SJSA1 (cell line): Measurements from ENCODE around the gene MIER1. TPM values are rescaled to one million over a fixed set of nuclear protein-coding genes. Genes with fewer than 3 reads are reported as not detected.

Source experiments
- DNase-seq, 2 experiments: peaks; one replicate each; pipeline ENCODE4 v3.0.0-alpha.2; 2015 to 2020; ENCODE audit warnings: low spot score in 2 of 2, low read depth in 1 of 2
- H3K27ac ChIP-seq: fragments of 250-450 bp; sonication (Bioruptor Pico); 2 replicates; pipeline ENCODE4 v1.5.1; 2020; ENCODE audit warnings: mild to moderate bottlenecking, moderate library complexity
- H3K27me3 ChIP-seq: fragments of 250-450 bp; sonication (Bioruptor Pico); replicated peaks from 2 replicates; pipeline ENCODE4 v1.5.1; 2020; ENCODE audit warnings: mild to moderate bottlenecking, moderate library complexity
- H3K36me3 ChIP-seq: fragments of 250-450 bp; sonication (Bioruptor Pico); 2 replicates; pipeline ENCODE4 v1.5.1; 2020; ENCODE audit warnings: mild to moderate bottlenecking
- H3K4me1 ChIP-seq: fragments of 250-450 bp; sonication (Bioruptor Pico); replicated peaks from 2 replicates; pipeline ENCODE4 v1.6.1; 2021; ENCODE audit warnings: mild to moderate bottlenecking
- H3K4me3 ChIP-seq: fragments of 250-450 bp; sonication (Bioruptor Pico); 2 replicates; pipeline ENCODE4 v1.5.1; 2020; ENCODE audit warnings: mild to moderate bottlenecking
- H3K9me3 ChIP-seq: fragments of 250-450 bp; sonication (Bioruptor Pico); replicated peaks from 2 replicates; pipeline ENCODE4 v1.5.1; 2020; ENCODE audit warnings: mild to moderate bottlenecking
- total RNA-seq: library from RNA; depleted of rRNA; stranded (reverse); fragments of >200 nt; shearing (Covaris generic); gene quantifications from 2 replicates; pipeline ENCODE4 v1.2.3, GENCODE V29; 2014

Gene MIER1
- total RNA-seq, 1 experiment from 2014 or later = 42.2 TPM

DNA sequence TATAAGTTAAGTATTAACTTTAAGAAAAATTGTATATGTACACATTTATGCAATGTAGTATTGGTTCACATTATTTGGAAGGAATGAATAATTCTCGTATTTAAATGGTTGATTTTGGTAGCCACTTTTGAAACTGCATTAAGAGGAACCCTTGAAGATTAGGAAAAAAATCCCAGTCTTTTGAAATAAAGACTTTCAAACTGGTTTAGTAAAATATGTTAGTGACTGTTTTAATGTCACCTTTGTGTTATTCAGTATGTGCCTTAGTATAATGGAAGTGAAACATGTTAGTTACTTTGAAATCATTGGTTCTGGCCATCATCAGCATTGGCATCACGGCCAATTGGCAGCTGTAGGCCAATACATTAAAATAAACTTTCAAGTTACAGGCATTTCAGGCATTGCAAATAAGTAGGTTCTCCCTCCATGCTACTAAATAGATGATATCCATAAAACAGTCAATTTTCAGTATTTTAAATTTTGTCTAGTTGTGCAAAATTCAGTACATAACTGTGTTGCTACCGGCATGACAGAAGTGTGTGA is 4.4 kb downstream of the MIER1 start:
- H3K27me3 ChIP-seq = no peaks in the 10 kb centered on the region
- no peaks in the 10 kb centered on the region for H3K9me3 ChIP-seq
- H3K4me1 ChIP-seq = peaks cover 23% of the 10 kb centered on the region
- peak overlapping the region; percentile 13; the same call in 1 of the 2 replicates for H3K27ac ChIP-seq
- no peak for DNase-seq
- H3K4me3 ChIP-seq = peak overlapping the region; percentile 82
- peaks cover 22% of the 10 kb centered on the region for H3K36me3 ChIP-seq

DNA sequence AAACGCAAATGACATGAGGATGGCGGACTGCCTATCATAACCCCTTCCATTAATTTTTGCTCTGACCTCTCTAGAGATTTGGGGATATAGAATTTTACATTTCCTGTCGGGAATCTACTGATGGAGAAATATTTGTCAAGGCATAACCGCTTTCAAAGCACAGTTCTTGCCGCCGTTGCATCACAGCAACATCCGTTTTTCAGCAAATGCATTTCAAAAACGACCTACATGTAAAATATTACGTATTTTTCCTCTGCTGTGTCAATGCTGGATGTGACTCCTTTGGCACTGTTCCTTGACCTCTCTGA is 4.9 kb downstream of the MIER1 start:
- H3K36me3 ChIP-seq = peaks cover 22% of the 10 kb centered on the region
- H3K4me1 ChIP-seq = peaks cover 25% of the 10 kb centered on the region
- DNase-seq = no peak
- peak overlapping the region; percentile 13; the same call in 1 of the 2 replicates for H3K27ac ChIP-seq
- peak overlapping the region; percentile 82 for H3K4me3 ChIP-seq
- no peaks in the 10 kb centered on the region for H3K27me3 ChIP-seq
- no peaks in the 10 kb centered on the region for H3K9me3 ChIP-seq

DNA sequence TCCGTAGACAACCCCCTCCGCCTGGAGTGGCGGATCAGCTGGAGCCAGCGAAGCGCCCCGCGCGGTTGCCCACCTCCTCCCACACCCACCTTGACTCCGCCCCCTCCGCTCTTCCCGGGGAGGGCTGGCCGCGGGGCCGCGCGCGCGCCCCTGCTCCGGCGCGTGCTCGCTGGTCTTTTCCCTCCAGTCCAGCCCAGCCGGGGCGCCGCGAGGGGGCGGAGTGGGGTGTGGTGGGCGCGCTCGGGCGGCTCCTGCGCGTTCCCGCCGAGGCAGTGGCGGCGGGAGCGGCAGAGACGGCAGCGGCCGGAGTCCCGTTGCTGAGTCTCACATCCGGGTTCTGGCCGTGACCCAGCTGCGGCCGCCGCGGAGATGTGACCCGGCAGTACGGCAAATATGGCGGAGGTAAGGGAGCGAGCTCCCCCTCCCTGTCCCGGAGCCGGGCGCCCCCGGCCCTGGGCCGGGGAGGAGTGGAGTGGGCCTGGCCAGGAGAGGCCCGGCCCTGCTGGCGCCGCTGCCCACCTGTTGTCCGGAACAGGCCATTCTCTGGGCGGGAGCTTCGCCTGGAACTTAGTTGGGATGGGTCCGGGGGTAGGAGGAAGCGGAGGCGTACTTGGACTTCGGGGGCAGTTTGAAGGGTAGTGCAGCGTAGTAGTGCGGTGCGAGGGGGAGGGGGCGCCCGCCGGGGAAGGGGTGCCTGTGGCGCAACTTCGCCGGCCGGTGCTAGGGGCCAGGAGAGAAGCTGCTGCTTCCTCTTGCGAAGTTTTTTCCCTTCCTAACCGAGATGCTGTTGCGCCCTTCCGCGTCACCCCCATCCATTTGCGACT is 5.4 kb downstream of the MIER1 start:
- Histone ChIP-seq H3K4me1 (peaks cover 29% of the 10 kb centered on the region), H3K4me3 (peak overlapping the region; percentile 82), H3K36me3 (peaks cover 22% of the 10 kb centered on the region), H3K27me3 (no peaks in the 10 kb centered on the region), H3K9me3 (no peaks in the 10 kb centered on the region), H3K27ac (peak overlapping the region; percentile 85)
- peak; percentile 96 to 98 for DNase-seq

DNA sequence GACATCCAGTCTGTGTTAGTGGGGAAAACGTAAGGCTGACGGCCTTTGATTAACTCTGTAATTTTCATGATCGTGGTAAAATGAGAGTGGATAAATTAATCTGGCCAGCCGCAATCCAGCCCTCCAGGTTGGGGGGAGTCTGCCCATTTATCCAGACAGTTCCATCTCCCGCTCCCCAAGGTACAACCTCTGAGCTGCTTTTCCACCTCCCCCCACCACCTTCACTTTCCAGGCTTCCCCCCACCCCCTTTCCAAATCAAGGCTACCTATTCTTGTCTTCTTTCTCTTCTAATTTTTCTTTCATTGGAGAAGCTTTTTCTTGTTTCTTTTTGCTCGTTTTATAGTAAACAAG is 6.0 kb downstream of the MIER1 start:
- DNase-seq = no peak
- no peaks in the 10 kb centered on the region for H3K27me3 ChIP-seq
- peak overlapping the region; percentile 82 for H3K4me3 ChIP-seq
- H3K9me3 ChIP-seq = no peaks in the 10 kb centered on the region
- peaks cover 22% of the 10 kb centered on the region for H3K36me3 ChIP-seq
- peaks cover 33% of the 10 kb centered on the region for H3K4me1 ChIP-seq
- H3K27ac ChIP-seq = peak overlapping the region; percentile 85

DNA sequence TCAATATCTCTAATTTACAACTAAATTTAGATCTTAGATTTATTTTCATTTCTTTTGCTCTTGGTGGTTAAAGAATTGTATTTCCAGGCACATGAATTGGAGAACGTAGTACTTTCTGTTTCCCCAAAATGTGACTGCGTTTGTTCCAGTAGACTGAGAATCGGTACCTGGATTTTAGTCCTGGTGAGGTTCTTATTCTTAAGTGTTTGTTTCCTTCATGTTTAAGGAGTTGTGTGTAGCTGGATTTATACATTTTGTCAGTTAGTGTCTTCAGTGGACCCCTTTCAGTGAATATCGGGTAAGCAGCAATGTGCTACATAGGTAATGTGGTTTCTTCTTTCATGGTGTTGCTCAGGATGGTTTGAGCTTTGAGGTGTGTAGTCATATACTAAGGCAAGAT is 6.8 kb downstream of the MIER1 start:
- Histone ChIP-seq H3K36me3 (peaks cover 22% of the 10 kb centered on the region), H3K27ac (peak overlapping the region; percentile 85), H3K4me3 (peak overlapping the region; percentile 82), H3K4me1 (peaks cover 26% of the 10 kb centered on the region), H3K9me3 (no peaks in the 10 kb centered on the region), H3K27me3 (no peaks in the 10 kb centered on the region)
- DNase-seq = peak in 1 of 2 experiments; percentile 50

DNA sequence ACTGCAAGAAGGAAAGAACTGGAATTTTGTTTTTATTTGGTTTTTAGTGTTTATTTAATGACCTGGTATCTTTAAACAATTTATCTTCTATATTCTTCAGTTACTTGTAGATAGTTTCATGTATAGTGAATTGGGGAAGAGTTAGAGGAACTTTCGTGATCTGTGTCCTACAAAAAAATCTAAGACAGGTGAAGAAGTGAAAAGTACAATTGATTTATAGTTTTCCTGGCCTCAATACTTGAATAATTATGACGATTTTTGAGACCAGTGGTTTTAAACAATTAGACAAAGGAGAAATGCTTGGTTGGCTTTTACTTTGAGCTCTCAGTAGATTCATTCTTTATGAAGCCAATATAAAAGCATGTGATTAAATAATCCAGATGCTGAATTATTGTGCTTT is 7.5 kb downstream of the MIER1 start:
- H3K27me3 ChIP-seq = no peaks in the 10 kb centered on the region
- H3K9me3 ChIP-seq = no peaks in the 10 kb centered on the region
- H3K36me3 ChIP-seq = peaks cover 20% of the 10 kb centered on the region
- peak in 1 of 2 experiments; percentile 44 for DNase-seq
- peaks cover 26% of the 10 kb centered on the region for H3K4me1 ChIP-seq
- H3K4me3 ChIP-seq = peak overlapping the region; percentile 82
- peak overlapping the region; percentile 85; the same call in 1 of the 2 replicates for H3K27ac ChIP-seq

DNA sequence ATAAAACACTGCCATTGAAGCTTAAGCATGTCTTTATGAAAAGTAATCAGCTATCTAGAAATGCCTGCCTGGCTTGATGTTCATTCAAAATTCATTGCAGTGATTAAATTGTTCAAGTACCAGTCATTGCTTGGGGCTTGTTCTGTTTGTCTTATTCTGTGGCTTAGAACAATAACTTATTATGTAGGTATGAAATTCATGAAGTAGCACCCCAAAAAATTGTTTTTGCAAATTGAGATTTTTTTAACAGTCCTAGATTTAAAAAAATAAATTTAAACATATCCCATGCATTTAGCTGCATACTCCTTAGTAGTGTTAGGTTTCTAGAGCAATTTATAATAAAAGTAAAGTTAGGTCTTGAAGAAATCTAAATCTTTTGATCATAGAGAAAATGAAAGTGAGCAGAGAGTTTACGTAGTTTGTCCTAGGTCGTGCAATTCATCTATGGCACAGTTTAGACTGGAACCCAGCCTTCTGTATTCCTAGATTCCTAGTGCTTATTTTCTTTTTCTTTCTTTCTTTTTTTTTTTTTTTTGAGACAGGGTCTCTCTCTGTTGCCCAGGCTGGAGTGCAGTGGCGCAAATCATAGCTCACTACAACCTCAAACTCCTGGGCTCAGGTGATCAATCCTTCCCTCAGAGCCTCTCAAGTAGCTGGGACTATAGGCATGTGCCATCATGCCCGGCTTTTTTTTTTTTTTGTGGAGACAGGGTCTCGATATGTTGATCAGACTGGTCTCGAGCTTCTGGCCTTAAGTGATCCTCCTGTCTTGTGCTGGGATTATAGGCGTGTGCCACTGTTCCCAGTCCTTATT is 9.3 kb downstream of the MIER1 start:
- H3K4me1 ChIP-seq = peaks cover 41% of the 10 kb centered on the region
- H3K9me3 ChIP-seq = no peaks in the 10 kb centered on the region
- peak in 1 of 2 experiments; percentile 66 for DNase-seq
- H3K27ac ChIP-seq = peak overlapping the region; percentile 85
- H3K27me3 ChIP-seq = no peaks in the 10 kb centered on the region
- peak overlapping the region; percentile 33 for H3K4me3 ChIP-seq
- peaks cover 21% of the 10 kb centered on the region for H3K36me3 ChIP-seq

DNA sequence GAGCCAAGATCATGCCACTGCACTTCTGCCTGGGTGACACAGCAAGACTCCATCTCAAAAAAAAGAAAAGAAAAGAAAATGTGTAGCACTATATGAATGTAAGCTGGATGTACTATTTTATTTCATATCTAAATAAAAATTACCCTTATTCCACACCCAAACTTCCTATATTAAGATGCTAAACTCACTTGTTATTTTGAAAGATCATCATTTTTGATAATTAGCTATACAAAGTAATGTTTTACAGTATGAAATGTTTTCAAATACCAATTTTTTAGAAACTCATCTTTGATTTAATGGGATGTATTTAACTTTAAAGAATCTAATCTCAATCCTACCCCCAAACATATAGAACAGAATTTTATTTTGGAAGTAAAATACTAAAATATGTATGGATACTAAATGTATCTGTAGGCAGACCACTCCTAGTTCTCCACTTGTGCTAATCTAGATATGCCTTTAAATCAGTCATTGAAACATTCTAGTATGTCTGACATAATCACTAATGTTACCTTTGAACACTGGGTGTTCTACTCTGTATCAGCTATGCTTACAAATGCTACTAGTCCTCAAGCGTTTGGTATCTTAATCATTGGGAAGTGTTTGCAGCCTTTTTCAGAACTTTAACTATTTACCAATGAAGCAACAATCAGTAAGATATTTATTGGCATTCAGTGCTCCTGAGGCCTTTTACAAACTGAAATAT is 12.9 kb downstream of the MIER1 start:
- no peaks in the 10 kb centered on the region for H3K27me3 ChIP-seq
- no peaks in the 10 kb centered on the region for H3K9me3 ChIP-seq
- peaks cover 37% of the 10 kb centered on the region for H3K4me1 ChIP-seq
- H3K27ac ChIP-seq = no peak overlapping the region
- H3K36me3 ChIP-seq = peaks cover 22% of the 10 kb centered on the region
- no peak for DNase-seq
- H3K4me3 ChIP-seq = no peak overlapping the region

DNA sequence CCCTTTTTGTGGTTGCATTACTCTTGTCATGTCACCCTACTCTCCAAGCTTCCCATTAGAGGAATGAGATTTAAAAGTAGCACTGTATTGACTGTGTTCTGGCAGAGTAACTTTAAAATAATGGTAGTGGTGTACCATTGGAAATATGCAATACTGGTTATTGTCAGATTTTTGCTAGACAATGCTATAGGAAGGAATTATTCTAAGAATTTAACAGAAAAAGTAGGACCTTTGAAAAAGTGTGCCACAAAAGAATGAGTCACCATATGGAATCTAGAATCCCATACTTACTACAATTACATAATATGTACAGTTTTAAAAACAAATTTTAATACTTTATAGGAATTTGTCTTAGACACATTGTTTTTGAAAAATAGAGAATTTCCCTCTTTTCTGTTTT is 13.8 kb downstream of the MIER1 start:
- Histone ChIP-seq H3K4me3 (no peak overlapping the region), H3K27ac (peak overlapping the region; percentile 6), H3K36me3 (peaks cover 28% of the 10 kb centered on the region), H3K4me1 (peaks cover 37% of the 10 kb centered on the region), H3K9me3 (no peaks in the 10 kb centered on the region), H3K27me3 (no peaks in the 10 kb centered on the region)
- peak in 1 of 2 experiments; percentile 46 for DNase-seq

DNA sequence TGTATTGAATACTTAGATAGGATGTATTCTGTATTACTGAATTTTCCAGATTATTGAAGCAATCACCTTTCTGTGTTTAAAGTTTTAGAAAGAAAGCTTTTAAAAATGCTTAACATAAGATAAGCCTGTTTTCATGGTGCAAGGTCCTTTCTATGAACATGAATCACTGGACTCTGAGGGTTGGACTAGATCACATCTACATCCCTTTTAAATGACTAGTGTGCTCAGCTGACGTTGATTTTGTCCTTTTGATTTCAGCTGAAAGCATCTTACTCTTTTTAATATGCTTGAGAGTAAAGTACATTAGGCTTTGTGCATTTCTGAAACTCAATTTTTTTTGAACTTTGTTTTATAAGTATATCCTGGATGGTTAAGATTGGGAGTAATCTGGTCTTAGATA is 16.2 kb downstream of the MIER1 start:
- DNase-seq = no peak
- H3K9me3 ChIP-seq = no peaks in the 10 kb centered on the region
- no peak overlapping the region for H3K27ac ChIP-seq
- peaks cover 35% of the 10 kb centered on the region for H3K36me3 ChIP-seq
- peaks cover 37% of the 10 kb centered on the region for H3K4me1 ChIP-seq
- no peak overlapping the region for H3K4me3 ChIP-seq
- no peaks in the 10 kb centered on the region for H3K27me3 ChIP-seq

DNA sequence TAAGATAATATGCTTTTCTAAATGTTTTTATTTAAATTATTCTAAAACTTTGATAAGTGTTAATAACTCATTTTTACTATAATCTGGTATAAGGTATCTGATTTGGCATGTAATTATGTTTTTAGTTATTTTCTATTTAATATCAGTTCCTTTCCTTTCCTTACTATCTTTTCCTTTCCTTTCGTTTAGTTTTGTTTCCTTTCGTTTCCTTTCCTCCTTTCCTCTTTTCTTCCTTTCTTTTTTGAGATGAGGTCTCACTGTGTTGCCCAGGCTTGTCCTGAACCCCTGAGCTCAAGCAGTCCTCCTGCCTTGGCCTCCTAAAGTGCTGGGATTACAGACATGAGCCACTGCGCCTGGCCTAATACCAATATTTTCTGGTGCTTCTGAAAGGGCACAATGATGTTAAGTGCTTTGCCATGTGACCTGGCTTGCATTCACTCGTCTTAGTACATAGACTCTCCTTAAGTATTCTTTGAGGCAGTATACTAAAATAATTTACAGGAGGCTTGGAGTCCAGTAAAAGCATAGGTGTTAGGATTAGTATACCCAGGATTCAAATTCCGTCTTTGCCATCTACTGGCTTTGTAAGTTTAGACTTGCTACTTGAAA is 18.7 kb downstream of the MIER1 start:
- Histone ChIP-seq H3K36me3 (peaks cover 57% of the 10 kb centered on the region), H3K27me3 (no peaks in the 10 kb centered on the region), H3K4me3 (no peak overlapping the region), H3K9me3 (no peaks in the 10 kb centered on the region), H3K27ac (peak overlapping the region; percentile 1; the same call in 1 of the 2 replicates), H3K4me1 (peaks cover 29% of the 10 kb centered on the region)
- no peak for DNase-seq

DNA sequence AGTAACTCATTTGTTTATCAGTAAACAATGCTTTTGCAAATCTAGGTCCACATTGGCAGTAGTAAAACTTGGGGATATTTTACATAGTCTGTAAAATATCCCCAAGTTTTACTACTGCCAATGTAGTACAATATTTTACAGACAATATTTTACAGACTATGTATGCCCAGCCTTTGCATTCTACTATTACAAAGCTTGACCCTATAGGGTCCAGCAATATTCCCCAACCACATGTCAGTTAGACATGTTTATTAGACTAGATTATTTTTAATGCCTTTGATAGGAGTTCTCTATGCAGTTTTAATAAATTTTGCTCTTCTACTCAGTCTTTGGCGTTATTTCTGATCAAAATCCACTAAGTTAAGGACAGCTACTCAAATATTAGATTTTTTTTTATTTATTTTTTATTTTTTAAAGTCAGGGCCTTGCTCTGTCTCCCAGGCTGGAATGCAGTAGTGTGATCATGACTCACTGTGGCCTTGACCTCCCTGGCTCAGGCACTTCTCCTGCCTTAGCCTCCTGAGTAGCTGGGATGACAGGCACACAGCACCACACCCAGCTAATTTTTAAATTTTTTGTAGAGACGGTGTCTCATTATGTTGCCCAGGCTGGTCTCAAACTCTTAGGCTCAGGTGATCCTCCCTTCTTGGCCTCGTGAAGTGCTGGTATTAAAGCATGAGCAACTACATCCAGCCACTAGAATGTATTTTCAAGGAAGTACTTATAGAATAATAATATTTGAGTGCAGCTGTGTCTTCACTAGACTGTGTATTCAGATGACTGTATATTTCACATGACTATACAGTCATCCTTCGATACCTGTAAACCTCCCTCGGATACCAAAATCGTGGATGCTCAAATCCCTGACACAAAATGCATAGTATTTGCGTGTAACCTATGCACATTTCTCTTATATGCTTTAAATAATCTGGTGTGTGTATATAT is 19.8 kb downstream of the MIER1 start:
- peak overlapping the region; percentile 41 for H3K27ac ChIP-seq
- H3K36me3 ChIP-seq = peaks cover 68% of the 10 kb centered on the region
- peaks cover 21% of the 10 kb centered on the region for H3K4me1 ChIP-seq
- no peaks in the 10 kb centered on the region for H3K9me3 ChIP-seq
- no peak overlapping the region for H3K4me3 ChIP-seq
- peak; percentile 61 to 71 for DNase-seq
- H3K27me3 ChIP-seq = no peaks in the 10 kb centered on the region
